Measurements from ENCODE around the gene RAP1GAP.

GRCh38 chr1:21671915-21672314, 2.8 kb upstream of the RAP1GAP start:
- TF ChIP-seq CTCF (conservative IDR thresholded peaks at IDR 0.05): no peak
- TF ChIP-seq EZH2 (IDR thresholded peaks at IDR 0.05; ENCODE audit: low read depth): no peak

All from PC-9 (cell line).